HepG2 (cell line): ENCODE data around the gene OR6B1. TPM values are rescaled to one million over a fixed set of nuclear protein-coding genes. Genes with fewer than 3 reads are reported as not detected.

Source experiments
- ARID5B ChIP-seq: IDR thresholded peaks from 2 replicates; pipeline ENCODE4 v1.4.0; 2020; ENCODE audit warnings: mild to moderate bottlenecking, missing genetic modification reagents
- ETV5 ChIP-seq: IDR thresholded peaks from 2 replicates; pipeline ENCODE4 v1.6.1; 2018; ENCODE audit warnings: missing biosample characterization, missing genetic modification reagents, inconsistent platforms, borderline replicate concordance
- FOXA3 ChIP-seq: IDR thresholded peaks from 2 replicates; pipeline ENCODE4 v1.6.1; 2016; ENCODE audit warnings: missing genetic modification reagents, missing compliant biosample characterization
- FOXP1 ChIP-seq, 2 experiments: fragments of 450-650 bp in 1 of 2; IDR thresholded peaks; 2 replicates each; pipeline ENCODE4 v1.6.1; 2017 to 2018; ENCODE audit warnings: antibody characterized with exemption in 1 of 2
- FOXP4 ChIP-seq: sonication (generic); formaldehyde crosslinking; IDR thresholded peaks from 2 replicates; pipeline ENCODE4 v1.4.0; 2020; ENCODE audit warnings: missing genetic modification reagents
- ISL2 ChIP-seq: sonication (generic); formaldehyde crosslinking; IDR thresholded peaks from 2 replicates; pipeline ENCODE4 v1.5.0; 2020; ENCODE audit warnings: missing genetic modification reagents
- MAFF ChIP-seq: IDR thresholded peaks from 2 replicates; pipeline ENCODE4 v1.6.1; 2011; ENCODE audit warnings: low read depth, low read length, improper control_type of control experiment
- NFIC ChIP-seq: IDR thresholded peaks from 2 replicates; pipeline ENCODE4 v1.6.1; 2012; ENCODE audit warnings: mild to moderate bottlenecking, low read length, inconsistent platforms
- ONECUT2 ChIP-seq: sonication (generic); formaldehyde crosslinking; IDR thresholded peaks from 2 replicates; pipeline ENCODE4 v1.4.0; 2020; ENCODE audit warnings: missing genetic modification reagents
- SALL1 ChIP-seq: sonication (generic); formaldehyde crosslinking; IDR thresholded peaks from 2 replicates; pipeline ENCODE4 v1.8.0; 2022; ENCODE audit warnings: mild to moderate bottlenecking, missing genetic modification reagents
- SOX13 ChIP-seq, 3 experiments: fragments of 450-650 bp in 1 of 3; sonication (generic) in 1 of 3; formaldehyde crosslinking in 1 of 3; IDR thresholded peaks in 2 of 3; conservative IDR thresholded peaks in 1 of 3; 2 replicates each; pipeline versions ENCODE4 v1.5.0 to v1.6.1; 2016 to 2020; ENCODE audit warnings: antibody characterized with exemption in 1 of 3, mild to moderate bottlenecking in 1 of 3, missing compliant biosample characterization in 1 of 3, missing genetic modification reagents in 1 of 3, moderate library complexity in 1 of 3
- TCF7 ChIP-seq: sonication (generic); IDR thresholded peaks from 2 replicates; pipeline ENCODE4 v1.6.1; 2016; ENCODE audit warnings: antibody characterized with exemption, low read depth
- ZNF230 ChIP-seq: sonication (generic); formaldehyde crosslinking; IDR thresholded peaks from 2 replicates; pipeline ENCODE4 v1.4.0; 2020; ENCODE audit warnings: mild to moderate bottlenecking, missing genetic modification reagents
- ZNF816 ChIP-seq: sonication (generic); formaldehyde crosslinking; IDR thresholded peaks from 2 replicates; pipeline ENCODE4 v1.8.0; 2022; ENCODE audit warnings: missing genetic modification reagents, mild to moderate bottlenecking, borderline replicate concordance
- polyA plus RNA-seq, 8 experiments: library from polyadenylated mRNA; depleted of rRNA in 3 of 8; stranded (reverse) in 7 of 8; unstranded in 1 of 8; fragments of >200 nt; fragmentation: Illumina TruSeq in 4 of 8; extraction: Trizol in 4 of 8; gene quantifications; 2 replicates each; pipeline versions ENCODE4 v1.2.1 to v1.2.3, GENCODE V29; 2011 to 2016; ENCODE audit warnings: low read depth in 4 of 8, missing spikeins in 1 of 8, mixed read lengths in 1 of 8; ENCODE audit not compliant: insufficient read depth in 1 of 8
- total RNA-seq, 5 experiments: library from RNA; depleted of rRNA; stranded (reverse); fragments of >200 nt; fragmentation: Illumina TruSeq; extraction: Trizol; gene quantifications; 2 replicates each; pipeline ENCODE4 v1.2.3, GENCODE V29; 2016; ENCODE audit warnings: low read depth in 1 of 5

OR6B1 gene
- total and polyA plus RNA-seq, 2 of the 13 experiments (the other 11 are each of a cell fraction or from before 2014, with no cell fraction given) = 0.18 TPM; not detected in 1

DNA sequence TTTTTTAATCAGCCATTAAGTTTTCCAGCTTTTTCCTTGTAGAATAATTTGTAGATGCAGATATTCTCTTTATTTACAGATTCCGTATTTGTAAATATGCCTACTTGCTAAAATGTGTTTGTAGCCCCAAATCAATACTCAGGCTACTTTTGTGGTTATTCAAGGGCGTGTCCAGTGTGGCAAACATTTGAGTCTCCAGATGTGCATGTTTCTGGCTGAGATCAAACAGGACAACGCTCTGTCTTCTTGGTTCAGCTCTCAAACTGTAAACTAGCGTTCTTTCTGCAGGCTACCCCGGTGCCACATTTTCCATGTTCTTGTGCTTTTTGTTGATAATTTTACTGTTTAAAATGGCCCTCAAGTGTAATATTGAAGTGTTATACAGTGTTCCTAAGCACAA lies 32.4 kb downstream of the OR6B1 start (continued):
- TF ChIP-seq ARID5B (CRISPR knock-in tag) = peak; percentile 62
- TF ChIP-seq FOXA3 (CRISPR knock-in tag) = peak; percentile 47; the same call in 1 of the 2 replicates
- peak; percentile 72 for TF ChIP-seq FOXP4 (CRISPR knock-in tag)
- TF ChIP-seq ZNF816 = no peak
- TF ChIP-seq SOX13 (IDR thresholded peaks at IDR 0.05) = no peak
- peak in 1 of 2 experiments; percentile 25; a peak in 1 of 4 replicates for TF ChIP-seq SOX13 (CRISPR knock-in tag; conservative IDR thresholded peaks at IDR 0.05 in 1 of 2, IDR thresholded peaks at IDR 0.05 in 1 of 2)
- TF ChIP-seq ZNF230 (CRISPR knock-in tag) = no peak
- no peak for TF ChIP-seq FOXP1 (IDR thresholded peaks at IDR 0.05)
- peak; percentile 71; the same call in 1 of the 2 replicates for TF ChIP-seq FOXP1 (CRISPR knock-in tag; IDR thresholded peaks at IDR 0.05)
- TF ChIP-seq ETV5 (CRISPR knock-in tag) = peak; percentile 38; the same call in 1 of the 2 replicates
- TF ChIP-seq MAFF = 0 out of 2 replicates have a peak, but pooled peaks have one; percentile 20
- TF ChIP-seq NFIC = peak; percentile 31; the same call in 1 of the 2 replicates
- peak; percentile 47 for TF ChIP-seq TCF7
- peak; percentile 15; the same call in 1 of the 2 replicates for TF ChIP-seq SALL1 (CRISPR knock-in tag)
- peak; percentile 52 for TF ChIP-seq ISL2 (CRISPR knock-in tag)
- peak; percentile 71 for TF ChIP-seq ONECUT2 (CRISPR knock-in tag)
- TF ChIP-seq, all 625 proteins: peak for 16
